ENCODE measurements around the gene RAD51B. TPM values are rescaled to one million over a fixed set of nuclear protein-coding genes. Genes with fewer than 3 reads are reported as not detected.

Gene RAD51B
- total and polyA plus RNA-seq, 2 of the 13 experiments (the other 11 are each of a cell fraction or from before 2014, with no cell fraction given) = 7.0 to 9.5 TPM

- H3K36me3 ChIP-seq (replicated peaks in 1 of 2; ENCODE audit: control insufficient read depth in 1 of 2, insufficient read depth in 2 of 2, low read length in 2 of 2) = no peaks in the 10 kb centered on the region
- H3K9ac ChIP-seq (ENCODE audit: insufficient read depth, low read depth, low read length) = no peak overlapping the region
- ChIA-PET POLR2A (no interaction called here), CTCF (ENCODE audit: low intra/inter-chr PET ratio, low total read pairs) (interaction anchor here (1.9 to 2.0 kb wide), 3 partner anchors 882 to 909 kb away, joined by 6 to 9 read pairs (median 9); no protein-coding TSS in a partner anchor)
- no peaks in the 10 kb centered on the region for H4K20me1 ChIP-seq (ENCODE audit: insufficient read depth, low read length)
- H2AFZ ChIP-seq (ENCODE audit: low read length) = no peak overlapping the region
- H3K27me3 ChIP-seq (ENCODE audit: control insufficient read depth in 1 of 2, insufficient read depth in 2 of 2, low read length in 2 of 2) = no peaks in the 10 kb centered on the region
- no peaks in the 10 kb centered on the region for H3K4me1 ChIP-seq (ENCODE audit: insufficient read depth, low read length)
- no TSS peak for BruUV-seq (replicated peaks)
- H3K4me2 ChIP-seq (ENCODE audit: low read depth, low read length) = no peak overlapping the region
- peaks cover 7% of the 10 kb centered on the region; the same call in 1 of the 2 replicates for H3K9me3 ChIP-seq (ENCODE audit: low read length)
- DNase-seq (ENCODE audit: low spot score) = no peak
- H3K27ac ChIP-seq (ENCODE audit: extremely low read length, insufficient read depth, low read length) = no peak overlapping the region
- H3K4me3 ChIP-seq (replicated peaks in 1 of 3; ENCODE audit: insufficient read depth in 1 of 3, low read depth in 2 of 3, low read length in 3 of 3) = no peak overlapping the region
- intact Hi-C loops (cut with micrococcal nuclease; ENCODE audit: unreplicated experiment) (no loop called here), in situ Hi-C loops (cut with HindIII; ENCODE audit: extremely low pct_ligation_motif_present, low pct_unique_long_range_greater_than_20kb) (loop anchor here (5.0 to 25.0 kb wide), 2 partner anchors 727 to 882 kb away; no protein-coding TSS in a partner anchor)
- no peak for FAIRE-seq
- no peaks in the 10 kb centered on the region for H3K79me2 ChIP-seq (ENCODE audit: insufficient read depth, low read length)
- ATAC-seq = no peak
- TF ChIP-seq KAT2B (IDR thresholded peaks at IDR 0.05; ENCODE audit: borderline replicate concordance, low read depth, low read length) (no peak), TFDP2 (CRISPR knock-in tag; IDR thresholded peaks at IDR 0.05) (no peak), ZNF660 (CRISPR knock-in tag; IDR thresholded peaks at IDR 0.05; ENCODE audit: borderline replicate concordance, low read depth) (no peak), ZHX2 (IDR thresholded peaks at IDR 0.05; ENCODE audit: low read depth) (no peak), ZHX2 (CRISPR knock-in tag; IDR thresholded peaks at IDR 0.05; ENCODE audit: borderline replicate concordance) (no peak)
- TF ChIP-seq, protein P1, sequence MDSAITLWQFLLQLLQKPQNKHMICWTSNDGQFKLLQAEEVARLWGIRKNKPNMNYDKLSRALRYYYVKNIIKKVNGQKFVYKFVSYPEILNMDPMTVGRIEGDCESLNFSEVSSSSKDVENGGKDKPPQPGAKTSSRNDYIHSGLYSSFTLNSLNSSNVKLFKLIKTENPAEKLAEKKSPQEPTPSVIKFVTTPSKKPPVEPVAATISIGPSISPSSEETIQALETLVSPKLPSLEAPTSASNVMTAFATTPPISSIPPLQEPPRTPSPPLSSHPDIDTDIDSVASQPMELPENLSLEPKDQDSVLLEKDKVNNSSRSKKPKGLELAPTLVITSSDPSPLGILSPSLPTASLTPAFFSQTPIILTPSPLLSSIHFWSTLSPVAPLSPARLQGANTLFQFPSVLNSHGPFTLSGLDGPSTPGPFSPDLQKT (CRISPR knock-in tag; IDR thresholded peaks at IDR 0.05; ENCODE audit: borderline replicate concordance) = no peak
- whole genome bisulfite sequencing (ENCODE audit: low lambda C conversion rate) = 91% methylated on average over 1 of the region's 1 CpG
Observed at GRCh38 chr14:67934862-67935261, 115.3 kb downstream of the RAD51B start.

All from HepG2 (cell line).